Fibroblast of pulmonary artery (primary cell): ENCODE results near the gene SLC23A2.

Experiments
- DNase-seq: peaks from one replicate; pipeline ENCODE4 v3.0.0-alpha.2; 2010; ENCODE audit warnings: low read depth
- H3K4me3 ChIP-seq: replicated peaks from 2 replicates; pipeline ENCODE4 v1.5.1; 2011; ENCODE audit warnings: low read depth, mild to moderate bottlenecking, control low read depth, low read length, moderate library complexity
- CTCF ChIP-seq: IDR thresholded peaks from 2 replicates; pipeline ENCODE4 v1.5.1; 2011; ENCODE audit warnings: mild to moderate bottlenecking, control low read depth, low read length, inconsistent platforms; ENCODE audit errors: missing control alignments

The SLC23A2 gene

DNA sequence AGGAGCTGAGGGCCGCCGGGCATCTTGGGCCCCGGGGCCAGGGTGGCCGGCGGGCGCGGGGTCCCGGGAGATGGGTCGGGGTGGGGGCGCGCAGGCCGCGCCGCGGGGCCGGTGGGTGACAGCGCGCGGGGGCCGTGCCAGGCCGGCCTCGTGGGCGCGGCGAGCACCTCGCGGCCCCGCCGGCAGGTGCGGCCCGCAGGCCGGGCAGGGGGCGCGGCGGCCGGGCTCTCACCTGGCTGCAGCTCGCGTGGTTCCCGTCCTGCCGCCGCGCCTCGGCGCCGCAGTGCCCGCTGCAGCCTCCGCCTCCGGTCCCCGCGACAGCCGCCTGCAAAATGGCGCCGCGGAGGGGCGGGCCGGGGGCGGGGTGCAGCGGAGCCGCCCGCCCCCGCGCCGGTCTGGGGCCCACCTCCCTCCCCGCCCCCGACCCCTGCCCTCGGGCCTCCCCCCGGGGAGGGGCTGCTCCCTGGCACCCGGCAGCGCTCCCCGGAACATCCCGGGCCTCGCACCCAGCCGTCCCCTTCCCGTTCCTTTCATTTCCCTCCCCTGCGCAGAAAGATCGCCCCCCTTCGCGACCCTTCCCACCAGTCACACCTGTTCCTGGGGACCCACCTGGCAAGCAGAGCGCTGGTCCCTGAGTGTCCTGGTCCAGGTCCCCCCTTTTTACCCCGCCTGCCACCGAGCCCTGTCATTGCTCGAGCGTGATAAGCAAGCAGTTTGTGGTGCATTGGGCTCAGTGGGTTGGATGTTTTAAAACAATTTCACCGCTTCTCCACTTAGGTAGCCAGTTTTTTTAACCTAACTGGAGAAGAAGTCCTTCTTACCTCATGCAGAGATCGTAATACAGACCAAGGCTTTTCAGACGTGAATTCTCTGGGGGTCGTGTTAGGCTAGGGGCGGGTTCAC, at the start of gene SLC23A2:
SLC23A2 (minus strand) TSS at position 337 of the 903 bp plus-strand sequence. CDS start 68,948 bp downstream, outside the sequence.
- DNase-seq = no peak
- no peak for TF ChIP-seq CTCF
- peak within 1 kb of the TSS; percentile 69 for H3K4me3 ChIP-seq

DNA sequence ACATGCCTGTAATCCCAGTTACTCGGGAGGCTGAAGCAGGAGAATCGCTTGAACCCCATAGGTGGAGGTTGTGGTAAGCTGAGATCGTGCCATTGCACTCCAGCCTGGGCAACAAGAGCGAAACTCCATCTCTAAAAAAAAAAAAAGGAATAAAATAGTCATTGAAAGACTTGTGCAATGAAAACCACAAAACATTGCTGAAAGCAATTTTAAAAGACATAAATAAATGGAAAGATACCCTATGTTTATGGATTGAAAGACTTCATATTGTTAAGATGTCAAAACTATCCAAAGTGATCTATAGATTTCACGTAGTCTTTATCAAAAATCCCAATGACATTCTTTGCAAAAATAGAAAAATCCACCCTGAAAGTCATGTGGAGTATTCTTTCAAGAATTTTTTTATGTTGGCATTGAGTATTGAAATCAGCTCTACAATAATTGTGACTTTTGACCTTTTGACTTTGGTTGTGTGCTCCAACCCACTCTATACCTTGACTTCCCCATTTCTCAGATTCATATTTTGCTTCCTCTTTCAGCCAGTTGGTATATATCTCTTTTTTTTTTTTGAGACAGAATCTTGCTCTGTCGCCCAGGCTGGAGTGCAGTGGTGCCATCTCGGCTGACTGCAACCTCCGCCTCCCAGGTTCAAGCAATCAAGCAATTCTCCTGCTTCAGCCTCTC, 45.5 kb upstream of the SLC23A2 start:
- H3K4me3 ChIP-seq = no peak overlapping the region
- no peak for TF ChIP-seq CTCF
- DNase-seq = no peak

DNA sequence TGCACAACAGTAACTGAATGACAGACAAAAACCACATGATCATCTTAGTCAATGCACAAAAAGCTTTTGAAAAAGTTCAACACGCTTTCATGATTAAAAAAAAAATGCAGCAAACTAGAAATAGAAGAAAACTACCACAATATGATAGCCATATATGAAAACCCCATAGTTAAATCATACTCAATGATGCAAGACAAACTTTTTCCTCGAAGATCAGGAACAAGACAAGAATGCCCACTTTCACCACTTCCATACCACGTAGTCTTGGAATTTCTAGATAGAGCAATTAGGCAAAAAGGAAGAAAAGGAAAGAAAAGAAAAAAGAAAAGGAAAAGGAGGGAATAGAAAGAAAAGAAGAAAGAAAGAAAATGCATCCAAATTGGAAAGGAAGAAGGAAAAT, 44.6 kb upstream of the SLC23A2 start:
- DNase-seq = no peak
- no peak overlapping the region for H3K4me3 ChIP-seq
- TF ChIP-seq CTCF = no peak

DNA sequence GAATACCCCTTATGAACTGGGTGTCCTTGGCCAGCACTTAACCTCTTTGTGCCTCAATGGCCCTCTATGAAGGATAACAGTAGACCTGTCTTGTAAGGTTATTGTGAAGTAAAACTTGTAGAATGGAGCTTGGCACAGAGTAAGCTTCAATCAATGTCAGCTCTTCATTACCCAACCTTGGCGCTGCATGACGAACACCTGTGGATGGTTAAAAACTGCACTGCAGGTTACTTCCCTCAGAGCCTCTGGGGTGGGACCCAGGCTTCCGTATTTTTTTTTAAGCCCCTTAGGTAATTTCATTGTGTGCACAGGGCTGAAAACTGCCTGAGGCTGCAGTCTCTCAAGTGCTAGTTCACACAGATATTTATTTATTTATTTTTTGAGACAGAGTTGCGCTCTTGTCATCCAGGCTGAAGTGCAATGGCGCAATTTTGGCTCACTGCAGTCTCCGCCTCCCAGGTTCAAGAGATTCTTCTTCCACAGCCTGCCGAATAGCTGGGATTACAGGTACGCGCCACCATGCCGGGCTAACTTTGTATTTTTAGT, 42.8 kb upstream of the SLC23A2 start:
- no peak for TF ChIP-seq CTCF
- H3K4me3 ChIP-seq = no peak overlapping the region
- no peak for DNase-seq

DNA sequence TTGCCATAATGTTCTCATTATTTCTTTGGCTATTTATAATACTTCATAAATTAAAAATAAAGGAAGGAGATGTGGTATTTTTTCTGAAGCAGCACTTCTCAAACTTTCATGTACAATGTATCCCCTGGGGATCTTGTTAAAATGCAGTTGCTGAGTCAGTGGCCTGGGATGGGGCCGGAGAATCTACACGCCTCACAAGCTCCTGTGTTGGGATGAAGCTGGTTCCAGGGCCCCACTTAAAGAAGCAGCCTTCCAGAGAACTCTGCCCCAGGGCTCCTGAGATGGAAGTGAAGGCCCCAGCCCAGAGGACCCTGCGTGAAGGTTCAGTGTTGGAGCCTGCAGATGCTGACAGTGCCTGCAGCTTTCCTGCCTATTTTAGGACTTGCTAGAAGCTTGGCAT, 40.1 kb upstream of the SLC23A2 start:
- H3K4me3 ChIP-seq = no peak overlapping the region
- peak; percentile 46 for DNase-seq
- no peak for TF ChIP-seq CTCF

GRCh38 chr20:5040345-5040744, 39.0 kb upstream of the SLC23A2 start:
- no peak for DNase-seq
- TF ChIP-seq CTCF = no peak
- no peak overlapping the region for H3K4me3 ChIP-seq
